GM15510 (cell line): Measurements from ENCODE around the gene MYO5B.

Experiments
- POLR2A ChIP-seq: IDR thresholded peaks from 3 replicates; pipeline ENCODE4 v1.6.1; 2011; ENCODE audit warnings: borderline replicate concordance; ENCODE audit not compliant: insufficient read length; ENCODE audit errors: extremely low read depth

The MYO5B gene

GRCh38 chr18:50096766-50097435, 98.0 kb downstream of the MYO5B start:
- TF ChIP-seq POLR2A = no peak

GRCh38 chr18:50094221-50094773, 100.7 kb downstream of the MYO5B start:
- TF ChIP-seq POLR2A = no peak

DNA sequence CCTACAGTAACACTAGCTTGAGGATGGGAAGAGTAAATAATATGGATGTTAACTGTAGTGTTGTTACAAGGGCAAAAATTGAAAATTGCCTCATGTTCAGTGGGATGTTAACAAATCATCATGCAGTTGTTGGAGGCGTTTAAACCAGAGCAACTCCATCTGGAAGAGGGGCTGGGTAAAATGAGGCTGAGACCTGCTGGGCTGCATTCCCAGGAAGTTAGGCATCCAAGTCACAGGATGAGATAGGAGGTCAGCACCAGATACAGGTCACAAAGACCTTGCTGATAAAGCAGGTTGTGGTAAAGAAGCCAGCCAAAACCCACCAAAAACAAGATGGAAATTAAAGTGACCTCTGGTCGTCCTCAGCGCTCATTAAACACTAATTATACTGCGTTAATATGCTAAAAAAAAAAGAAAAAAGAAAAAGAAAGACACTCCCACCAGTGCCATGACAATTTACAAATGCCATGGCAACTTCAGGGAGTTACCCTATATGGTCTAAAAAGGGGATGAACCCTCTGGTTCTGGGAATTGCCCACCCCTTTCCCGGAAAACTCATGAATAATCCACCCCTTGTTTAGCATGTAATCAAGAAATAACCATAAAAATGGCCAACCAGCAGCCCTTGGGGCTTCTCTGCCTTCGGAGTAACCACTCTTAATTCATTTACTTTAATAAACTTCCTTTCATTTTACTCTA, 101.4 kb downstream of the MYO5B start:
- TF ChIP-seq POLR2A = no peak

DNA sequence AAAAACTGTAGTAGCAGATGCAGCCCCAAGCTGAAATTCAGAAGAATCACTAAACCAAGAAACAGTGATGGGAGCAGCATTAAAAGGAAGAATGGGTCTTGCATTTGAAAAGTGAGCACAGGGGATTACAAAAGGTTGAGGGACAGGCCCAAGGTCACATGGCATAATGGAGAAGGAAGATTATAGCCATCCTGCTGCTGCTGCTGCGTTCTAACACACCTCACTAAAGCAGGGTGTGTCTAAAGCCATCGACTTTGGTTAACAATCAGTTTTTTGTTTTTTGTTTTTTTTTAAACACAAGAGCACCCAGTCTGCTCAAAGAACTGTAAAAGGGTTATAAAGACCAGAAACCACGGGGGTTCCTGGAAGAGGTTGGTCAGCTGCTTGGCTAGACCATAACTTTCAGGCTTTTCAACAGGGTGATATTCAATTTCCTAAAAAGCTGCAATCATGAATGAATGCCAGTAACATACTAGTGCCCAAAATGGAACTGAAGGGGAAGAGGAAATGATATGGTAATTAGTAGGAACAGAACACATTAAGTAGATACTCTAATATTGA, 102.6 kb downstream of the MYO5B start:
- no peak for TF ChIP-seq POLR2A

DNA sequence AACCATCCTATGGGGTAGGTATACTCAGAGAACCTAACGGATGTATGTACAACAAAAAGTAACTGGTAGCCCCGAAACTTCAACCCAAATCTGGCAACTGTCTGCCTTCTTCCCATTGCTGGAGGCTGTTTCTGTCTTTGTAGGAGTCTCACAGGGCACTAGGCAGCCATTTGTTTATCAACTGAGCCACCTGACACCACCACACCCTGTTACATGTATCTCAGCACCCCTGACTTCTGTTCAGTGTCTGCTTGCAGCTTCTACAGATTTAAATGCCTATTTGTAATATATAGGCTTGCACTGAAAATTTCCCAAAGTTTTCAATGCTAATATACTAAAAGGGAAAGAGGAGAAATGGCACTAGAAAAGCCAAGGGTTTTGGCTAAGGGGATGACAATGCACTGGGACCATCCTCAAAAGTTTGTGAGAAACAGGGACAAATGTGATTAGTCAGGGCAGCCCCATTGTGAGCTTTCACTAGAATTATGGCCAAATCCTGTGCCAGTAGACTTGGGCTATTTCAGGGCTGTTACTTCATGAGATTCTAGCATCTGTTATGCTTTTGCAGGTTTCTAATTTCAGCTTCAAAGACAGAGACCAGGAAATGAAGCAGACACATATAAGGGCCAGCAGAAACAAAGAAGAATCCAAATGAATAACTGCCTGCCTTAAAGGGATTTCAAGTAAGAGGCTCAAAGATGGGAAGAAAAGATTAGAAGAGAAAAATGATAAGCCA, 103.3 kb downstream of the MYO5B start:
- TF ChIP-seq POLR2A = no peak

DNA sequence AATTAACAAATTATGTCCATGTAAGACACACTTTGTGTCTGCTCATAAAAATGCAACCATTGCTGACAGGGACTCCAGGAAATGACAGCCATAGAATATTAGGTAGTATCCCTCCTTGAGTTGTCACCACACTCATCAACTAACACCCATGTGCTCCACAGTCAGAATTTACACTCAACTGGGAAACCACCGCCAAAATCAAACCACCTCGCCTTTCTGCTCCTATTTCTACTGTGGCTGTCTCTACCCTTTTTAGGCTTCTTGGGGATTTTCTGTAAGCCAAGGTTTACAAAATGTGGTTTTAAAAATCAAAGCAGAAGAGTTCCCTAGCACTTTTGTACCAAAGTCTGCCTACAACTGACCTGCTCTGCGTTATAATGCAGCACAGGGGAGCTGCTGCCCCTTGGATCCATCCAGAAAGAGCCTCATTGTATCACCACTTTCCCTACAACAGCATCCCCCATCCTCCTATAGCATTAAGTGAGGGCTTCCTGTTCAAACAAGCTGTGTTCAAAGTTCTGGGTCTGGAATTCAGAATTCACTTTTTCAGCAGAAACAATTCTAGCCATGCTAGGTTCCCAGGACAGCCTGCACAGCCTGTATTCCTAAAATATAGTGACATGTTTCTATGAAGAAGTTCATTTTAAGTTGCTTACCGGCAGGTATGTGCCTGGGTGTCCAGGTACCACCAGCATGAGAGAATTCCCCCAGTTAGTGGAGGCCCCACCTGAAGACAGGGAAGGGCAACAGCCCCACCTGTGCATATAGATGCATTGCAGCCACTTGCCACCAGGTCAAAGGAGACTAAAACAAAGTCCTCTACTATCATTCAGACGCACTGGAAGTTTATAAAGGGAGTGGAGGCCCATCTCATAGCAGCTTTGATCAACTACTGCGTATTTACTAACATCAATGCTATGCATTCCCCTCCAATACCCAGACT, 104.3 kb downstream of the MYO5B start:
- no peak for TF ChIP-seq POLR2A

GRCh38 chr18:50089702-50090101, 105.2 kb downstream of the MYO5B start:
- TF ChIP-seq POLR2A = no peak

DNA sequence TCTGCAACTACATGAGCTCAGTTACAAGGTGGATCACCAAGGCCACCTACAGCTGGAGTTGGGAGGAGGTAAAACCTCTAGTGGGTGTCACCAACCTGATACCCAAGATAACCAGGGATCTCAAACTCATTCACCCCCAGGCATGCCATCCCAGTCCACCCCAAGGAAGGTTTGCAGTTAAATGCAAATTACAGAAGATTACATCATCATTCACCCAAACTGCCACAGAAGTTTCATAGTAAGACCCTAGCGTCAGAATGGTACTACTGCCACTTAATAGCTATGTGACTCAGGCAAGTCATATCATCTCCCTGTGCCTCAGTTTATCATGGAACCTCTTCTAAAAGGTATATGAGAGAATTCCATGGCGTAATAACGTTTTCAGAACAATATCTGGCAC, 111.2 kb downstream of the MYO5B start:
- TF ChIP-seq POLR2A = no peak

- no peak for TF ChIP-seq POLR2A
These were observed 113.9 kb downstream of the MYO5B start for GRCh38 chr18:50080932-50081560.

GRCh38 chr18:50080316-50080715, 114.6 kb downstream of the MYO5B start:
- TF ChIP-seq POLR2A = no peak

- no peak for TF ChIP-seq POLR2A
These were observed 115.2 kb downstream of the MYO5B start for GRCh38 chr18:50079571-50080295.

- no peak for TF ChIP-seq POLR2A
These were observed 118.7 kb downstream of the MYO5B start for GRCh38 chr18:50076277-50076676.

- TF ChIP-seq POLR2A = no peak
These were observed 119.2 kb downstream of the MYO5B start for GRCh38 chr18:50075772-50076171.
